GM20431 (cell line): ENCODE data around the gene UVRAG.

Source experiments
- in situ Hi-C: fragments of 300-500 bp; cut with MseI, MboI; formaldehyde crosslinking; loops from one replicate; pipeline ENCODE4 v1.15.0; 2020; ENCODE audit warnings: low sequenced_read_pairs; ENCODE audit not compliant: unreplicated experiment

Gene UVRAG

DNA sequence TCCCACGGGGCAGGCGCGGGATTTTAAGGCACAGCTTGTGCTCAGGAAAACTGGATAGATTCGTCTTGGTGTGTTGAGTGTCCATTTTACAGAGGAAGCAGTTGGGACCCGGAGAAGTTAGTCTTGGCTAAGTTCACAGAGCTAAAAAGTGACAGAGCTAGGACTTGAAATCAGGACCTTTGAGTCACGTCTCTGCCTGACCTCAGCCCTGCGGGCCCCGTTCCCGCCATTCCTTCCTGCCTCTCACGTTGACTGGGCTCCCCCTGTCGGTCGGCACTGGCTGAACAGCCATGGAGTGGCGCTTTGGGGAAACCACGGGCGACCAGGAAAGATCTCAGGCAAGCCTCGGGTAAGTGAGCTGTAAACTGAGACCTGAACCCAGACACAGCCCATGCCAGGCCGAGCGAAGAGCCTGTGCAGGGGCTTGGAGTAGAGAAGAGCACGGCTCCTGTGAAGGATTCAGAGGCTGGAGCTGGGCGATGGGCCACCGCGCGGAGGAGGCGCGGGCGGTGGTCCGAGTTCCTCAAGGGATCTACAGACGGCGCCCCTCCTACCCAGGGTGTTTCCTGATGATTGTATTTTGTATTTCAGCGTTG is 337.2 kb downstream of the UVRAG start:
- in situ Hi-C loops = loop anchor here (10.0 kb wide), 1 partner anchor 257 kb away; no protein-coding TSS in a partner anchor

DNA sequence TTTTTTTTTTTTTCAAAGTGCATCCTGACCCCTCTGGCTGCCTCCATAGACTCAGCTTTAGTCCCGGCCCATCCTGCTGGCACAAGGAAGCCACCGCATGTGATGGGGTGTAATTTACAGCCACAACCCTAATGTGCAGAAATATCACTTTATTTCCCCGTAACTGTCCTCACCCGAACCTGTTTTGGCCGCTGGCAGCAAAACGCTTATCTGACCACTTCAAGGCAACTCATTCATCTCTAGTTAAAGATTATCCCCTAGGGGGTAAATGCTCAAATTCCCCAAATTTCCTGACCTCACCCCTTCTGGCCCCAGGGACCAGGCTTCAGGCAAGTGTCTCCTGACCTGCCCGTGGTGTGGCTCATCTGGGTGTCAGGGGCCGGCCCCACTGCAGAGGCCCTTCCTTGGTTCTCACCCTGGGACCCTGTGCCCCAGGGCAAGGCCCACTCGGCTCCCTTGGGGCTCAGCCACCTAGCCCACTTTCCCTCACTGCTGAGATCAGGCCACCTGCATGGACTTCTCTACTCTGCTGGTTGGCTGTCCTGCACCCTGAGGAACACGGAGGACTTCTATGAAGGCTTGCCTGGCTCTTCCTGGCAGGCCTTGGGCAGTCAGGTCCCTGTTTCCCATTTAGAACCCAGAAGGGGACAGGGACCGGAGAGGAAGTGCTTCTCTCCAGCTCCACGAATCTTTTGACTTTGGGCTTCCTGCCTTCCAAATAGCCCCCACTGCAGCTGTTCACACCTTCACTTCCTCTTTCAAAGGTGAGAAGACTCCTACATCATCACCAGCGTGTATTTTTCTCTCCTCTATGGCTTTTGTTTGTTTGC is 337.9 kb downstream of the UVRAG start:
- in situ Hi-C loops = loop anchor here (10.0 kb wide), 1 partner anchor 258 kb away; no protein-coding TSS in a partner anchor

DNA sequence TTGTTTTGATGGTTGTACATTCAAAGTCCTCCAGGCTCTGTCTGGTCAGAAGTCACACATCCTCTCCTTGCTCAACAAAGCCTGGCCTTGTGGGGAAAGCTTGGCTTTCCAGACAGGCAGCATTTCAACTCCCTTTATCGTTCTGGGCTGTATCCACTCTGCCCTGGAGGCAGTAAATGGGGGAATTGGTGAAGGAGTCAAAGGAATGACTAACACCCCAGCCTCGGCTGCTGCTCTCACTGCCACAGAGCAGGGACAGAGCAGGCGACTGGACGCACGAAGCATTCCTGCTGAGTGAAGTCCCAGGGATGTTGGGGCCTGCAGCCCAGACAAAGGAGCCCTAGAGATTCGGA is 338.5 kb downstream of the UVRAG start:
- in situ Hi-C loops = loop anchor here (10.0 kb wide), 1 partner anchor 259 kb away; no protein-coding TSS in a partner anchor

- in situ Hi-C loops = loop anchor here (10.0 kb wide), 1 partner anchor 261 kb away; no protein-coding TSS in a partner anchor
Measured at GRCh38 chr11:76155500-76156227, 340.7 kb downstream of the UVRAG start.

- in situ Hi-C loops = loop anchor here (10.0 kb wide), 1 partner anchor 262 kb away; no protein-coding TSS in a partner anchor
Measured at GRCh38 chr11:76156971-76157427, 342.0 kb downstream of the UVRAG start.

- in situ Hi-C loops = loop anchor here (10.0 kb wide), 1 partner anchor 263 kb away; no protein-coding TSS in a partner anchor
Measured at GRCh38 chr11:76157891-76158290, 342.9 kb downstream of the UVRAG start.

DNA sequence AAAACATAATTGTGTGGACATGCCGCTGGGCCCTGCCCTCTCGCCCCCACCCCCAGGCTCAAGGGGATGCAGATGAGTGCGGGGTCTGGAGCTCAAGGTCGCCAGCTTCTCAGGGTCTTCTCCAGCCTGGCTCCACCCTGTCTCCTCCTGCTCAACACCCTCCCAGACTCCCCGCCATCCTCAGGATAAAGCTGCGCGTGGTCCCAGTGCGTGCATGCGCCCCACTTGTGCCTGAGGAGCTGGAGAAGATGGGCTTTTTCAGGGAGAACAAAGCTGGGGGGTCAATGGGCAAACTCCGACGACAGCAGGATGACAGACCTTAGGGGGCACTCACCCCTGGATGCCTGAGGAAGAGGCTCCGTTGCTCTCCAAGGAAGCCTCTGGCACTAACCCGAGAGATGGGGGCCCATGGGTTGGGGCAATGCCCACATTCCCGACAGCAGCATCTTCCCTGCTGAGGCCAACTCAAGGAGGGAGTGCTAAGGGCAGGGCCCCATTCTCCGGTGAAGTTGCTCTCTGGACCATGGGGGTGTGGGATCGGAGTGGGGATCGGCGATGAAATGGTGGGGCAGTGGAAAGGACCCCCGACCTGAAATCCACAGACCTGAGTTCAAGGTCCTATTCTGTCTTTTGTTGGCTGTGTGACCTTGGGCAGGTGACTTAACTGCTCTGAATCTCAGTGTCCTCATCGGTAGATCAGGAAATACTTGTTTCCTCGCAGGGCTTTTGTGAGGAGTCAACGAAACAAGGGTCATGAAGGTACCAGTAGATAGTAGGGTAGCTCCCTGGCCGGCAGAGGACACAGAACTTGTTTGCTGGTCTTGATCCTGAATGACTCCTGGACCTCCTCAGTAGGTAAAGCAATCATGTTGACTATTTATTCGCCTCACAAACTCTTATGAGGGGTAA is 343.6 kb downstream of the UVRAG start:
- in situ Hi-C loops = loop anchor here (10.0 kb wide), 1 partner anchor 264 kb away; no protein-coding TSS in a partner anchor

DNA sequence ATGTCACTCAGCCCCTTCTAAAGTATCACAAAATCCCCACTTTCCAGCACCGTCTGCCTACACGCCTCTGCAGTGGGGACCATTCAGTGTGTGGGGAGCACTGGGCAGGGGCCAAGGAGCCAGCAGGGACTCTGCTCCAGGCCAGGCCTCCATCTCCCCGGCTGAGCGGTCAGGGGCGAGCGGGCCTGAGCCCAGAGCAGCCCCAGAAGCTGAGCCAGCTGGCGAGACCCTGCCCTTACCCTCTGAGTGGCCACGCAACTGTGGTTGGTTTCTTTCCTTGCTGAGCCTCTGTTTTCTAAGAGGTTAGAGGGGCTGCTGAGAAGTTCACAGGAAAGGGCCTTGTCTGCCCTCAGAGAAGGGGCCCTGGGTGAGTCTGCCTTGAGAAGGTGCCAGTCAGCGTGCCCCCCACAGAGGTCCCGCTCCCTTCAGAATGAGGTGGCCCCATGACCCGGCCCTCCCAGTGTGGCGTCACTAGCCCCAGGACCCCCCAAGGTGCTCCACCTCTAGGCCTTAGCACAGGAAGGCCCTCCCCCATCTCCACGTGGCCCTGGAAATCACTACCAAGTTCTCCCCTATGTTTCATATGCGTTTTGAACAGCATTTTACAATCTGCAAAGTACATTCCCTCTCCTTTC is 344.4 kb downstream of the UVRAG start:
- in situ Hi-C loops = loop anchor here (10.0 kb wide), 1 partner anchor 265 kb away; no protein-coding TSS in a partner anchor

DNA sequence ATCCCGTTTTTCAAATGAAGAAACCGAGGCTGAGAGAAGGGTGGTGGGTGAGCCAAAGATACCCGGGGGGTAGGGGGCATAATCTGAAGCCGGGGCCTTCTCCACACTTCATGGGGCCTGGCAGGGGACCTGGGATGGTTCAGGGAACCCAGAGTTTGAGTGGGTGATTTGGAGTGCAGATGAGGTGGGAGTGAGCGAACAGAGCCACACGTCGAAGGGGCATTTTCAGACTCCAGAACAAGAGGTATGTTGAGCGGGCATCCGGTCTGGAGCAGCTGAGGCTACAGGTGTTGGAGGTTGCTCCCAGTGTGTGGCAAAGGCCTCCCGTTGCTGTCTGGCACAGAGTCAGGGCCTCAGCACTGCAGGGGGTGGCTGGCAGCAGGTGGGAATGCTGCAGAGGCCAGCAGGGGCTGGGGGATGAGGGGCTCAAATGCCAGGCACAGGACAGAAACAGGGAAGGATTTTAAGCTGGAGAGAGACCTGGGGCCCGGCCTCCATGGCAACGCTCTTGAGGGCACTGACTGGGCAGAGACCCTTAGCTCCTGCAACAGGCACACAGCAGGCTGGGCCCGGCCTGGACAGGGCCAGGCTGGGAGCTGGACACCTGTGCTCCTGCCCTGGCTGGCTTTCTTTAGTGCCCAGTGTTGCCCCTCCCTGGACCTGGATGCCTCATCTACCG is 345.1 kb downstream of the UVRAG start:
- in situ Hi-C loops = loop anchor here (10.0 kb wide), 1 partner anchor 265 kb away; no protein-coding TSS in a partner anchor

DNA sequence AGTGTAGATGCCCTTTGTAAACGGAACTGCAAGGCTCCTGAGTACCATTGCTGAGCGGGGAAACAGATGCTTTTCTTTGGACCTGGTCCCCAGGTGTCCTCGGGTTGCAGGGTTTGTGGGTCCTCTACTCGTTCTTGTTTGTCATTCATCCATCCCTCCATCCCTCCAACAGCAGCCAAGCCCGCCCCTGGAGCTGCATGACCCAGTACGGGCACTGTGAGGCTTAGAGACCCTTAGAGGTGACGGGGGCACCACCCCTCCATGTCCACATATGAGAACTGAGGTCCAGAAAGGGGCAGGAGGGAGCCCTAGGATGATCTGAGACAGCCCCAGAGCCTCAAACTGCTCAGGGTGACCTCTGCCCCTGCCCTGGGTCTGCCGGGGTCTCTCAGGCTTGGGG is 345.8 kb downstream of the UVRAG start:
- in situ Hi-C loops = no loop called here

DNA sequence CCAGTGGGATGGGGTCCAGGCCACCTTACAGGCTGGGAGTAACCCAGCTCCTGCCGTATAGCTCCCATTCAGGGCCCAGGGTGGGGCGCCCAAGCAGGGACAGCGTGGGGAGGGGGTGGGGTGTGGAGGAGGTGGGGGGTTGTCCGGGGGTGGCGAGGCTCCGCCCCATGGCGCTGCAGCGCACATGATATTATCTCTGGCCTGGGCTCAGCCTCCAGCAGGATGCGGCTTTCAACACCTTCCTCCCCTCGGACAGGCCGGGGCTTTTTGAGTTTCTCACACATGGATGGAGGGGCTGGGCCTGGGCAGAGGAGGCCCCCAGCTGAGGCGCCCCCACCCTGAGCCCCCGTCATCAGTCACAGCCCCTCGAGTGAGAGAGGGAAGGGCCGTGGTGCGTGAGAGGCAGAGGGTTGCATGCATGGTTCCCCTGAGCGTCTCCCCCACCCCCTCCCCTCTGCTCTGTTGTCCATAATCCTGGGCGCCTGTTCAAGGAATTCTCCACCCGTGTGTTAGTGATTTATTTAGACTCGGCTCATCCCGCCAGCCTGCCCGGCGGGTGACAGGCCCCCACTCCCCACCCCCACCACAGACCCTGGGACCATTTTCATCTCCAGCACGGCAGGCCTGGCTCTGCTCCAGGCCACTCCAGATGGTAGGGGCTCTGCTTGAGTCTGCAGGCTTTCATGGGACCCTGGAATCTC is 346.4 kb downstream of the UVRAG start:
- in situ Hi-C loops = no loop called here

DNA sequence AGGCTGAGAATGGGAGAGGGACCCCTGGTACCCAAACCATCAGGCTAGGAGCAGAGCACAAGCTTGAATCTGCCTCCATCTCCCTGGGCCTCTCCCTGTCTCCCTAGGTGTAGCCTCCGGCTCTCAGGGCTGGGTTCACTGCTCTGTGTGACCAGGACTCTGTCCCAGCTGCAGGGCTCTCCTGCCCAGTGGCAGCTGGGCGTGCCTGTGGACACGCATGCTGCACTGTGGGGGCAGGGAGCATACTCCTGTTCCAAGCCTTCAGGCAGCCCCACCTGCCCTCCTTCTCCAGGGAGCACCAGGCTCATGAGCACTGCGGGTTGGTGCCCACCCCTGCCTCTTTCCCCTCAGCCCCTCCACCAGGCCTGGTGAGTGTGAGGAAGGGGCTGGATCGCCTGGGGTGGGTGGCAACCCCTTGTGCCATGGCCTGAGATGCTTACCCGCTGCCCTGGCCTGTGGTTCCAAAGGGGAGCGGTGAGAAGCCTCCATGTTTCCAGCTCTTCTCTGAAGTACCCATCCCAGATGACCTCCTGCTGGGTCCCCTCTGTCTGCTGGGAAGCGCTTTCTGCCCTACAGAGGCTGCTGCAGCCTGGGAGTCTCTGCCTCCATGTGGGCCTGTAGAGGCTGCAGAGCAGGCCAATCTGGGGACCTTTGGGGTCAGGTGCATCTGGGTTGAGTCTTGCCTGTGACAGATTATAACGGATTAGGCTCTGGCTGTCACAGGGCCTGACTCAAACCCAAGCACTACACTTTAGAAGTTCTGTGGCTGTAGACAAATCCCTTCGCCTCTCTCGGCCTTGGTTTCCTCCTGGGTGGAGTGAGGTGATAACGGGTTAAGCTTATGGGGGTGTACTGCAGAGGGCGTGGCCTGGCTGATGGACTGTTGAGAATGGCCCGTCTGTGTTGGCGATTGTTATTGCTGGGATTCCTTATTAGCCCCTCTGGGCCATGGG is 347.6 kb downstream of the UVRAG start:
- in situ Hi-C loops = no loop called here

GRCh38 chr11:76163289-76163880 is 348.4 kb downstream of the UVRAG start:
- in situ Hi-C loops = no loop called here

DNA sequence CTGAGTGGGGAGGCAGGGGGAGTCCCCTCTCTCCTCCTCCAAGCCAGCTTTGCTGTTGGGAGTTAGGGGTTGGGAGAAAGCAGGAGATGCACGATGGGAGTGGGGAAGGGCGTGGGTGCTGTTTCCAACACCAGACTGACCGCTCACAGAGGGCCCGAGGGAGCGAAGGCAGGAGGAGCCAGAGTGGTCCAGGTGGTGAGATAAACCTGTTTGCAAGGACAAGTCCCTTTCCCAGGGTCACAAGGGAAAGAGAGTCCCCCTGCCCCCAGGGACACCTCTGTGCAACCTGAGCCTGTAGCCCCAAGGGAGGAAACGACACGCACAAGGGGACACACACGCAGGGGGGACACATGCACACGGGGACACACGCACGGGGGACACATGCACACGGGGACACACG is 349.1 kb downstream of the UVRAG start:
- in situ Hi-C loops = no loop called here

DNA sequence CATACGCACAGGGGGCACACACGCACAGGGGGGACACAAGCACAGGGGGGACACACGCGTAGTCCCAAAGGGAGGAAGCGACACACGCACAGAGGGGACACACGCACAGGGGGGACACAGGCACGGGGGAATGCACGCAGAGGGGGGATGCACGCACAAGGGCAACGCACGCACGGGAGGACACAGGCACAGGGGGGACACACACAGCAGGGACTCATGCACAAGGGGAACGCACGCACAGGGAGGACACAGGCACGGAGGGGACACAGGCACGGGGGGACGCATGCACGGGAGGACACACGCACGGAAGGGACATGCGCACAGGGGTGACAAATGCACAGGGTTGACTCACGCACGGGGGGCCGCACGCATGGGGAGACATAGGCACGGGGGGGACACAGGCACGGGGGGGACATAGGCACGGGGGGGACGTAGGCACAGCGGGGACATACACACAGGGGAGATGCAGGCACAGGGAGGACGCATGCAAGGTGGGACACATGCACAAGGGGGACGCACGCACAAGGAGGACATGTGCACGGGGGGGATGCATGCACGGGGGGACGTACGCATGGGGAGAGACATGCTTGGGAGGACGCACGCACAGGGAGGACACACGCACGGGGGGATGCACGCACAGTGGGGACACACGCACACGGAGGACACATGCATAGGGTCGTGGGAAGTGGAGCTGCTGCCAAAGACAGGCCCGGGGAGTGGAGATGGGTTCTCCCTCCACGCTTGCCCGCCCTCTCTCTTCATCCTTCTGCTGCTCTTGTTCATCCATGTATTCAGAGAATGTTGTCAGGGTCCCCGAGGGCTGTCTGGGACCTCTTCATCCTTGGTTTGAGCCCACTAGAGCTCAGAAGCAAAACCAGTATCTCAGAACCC is 350.1 kb downstream of the UVRAG start:
- in situ Hi-C loops = no loop called here
